BE2C (cell line): ENCODE measurements around the gene DCLK2.

Source experiments
- DNase-seq: peaks from one replicate; pipeline ENCODE4 v3.0.0-alpha.2; 2020
- H3K27me3 ChIP-seq: fragments of 250-450 bp; sonication (Bioruptor Pico); 2 replicates; pipeline ENCODE4 v1.5.1; 2020; ENCODE audit warnings: mild to moderate bottlenecking
- H3K36me3 ChIP-seq: fragments of 250-450 bp; sonication (Bioruptor Pico); 2 replicates; pipeline ENCODE4 v1.5.1; 2020; ENCODE audit warnings: mild to moderate bottlenecking
- H3K4me1 ChIP-seq: fragments of 250-450 bp; sonication (Bioruptor Pico); 2 replicates; pipeline ENCODE4 v1.5.1; 2020
- H3K4me3 ChIP-seq: 2 replicates; pipeline ENCODE4 v1.5.1; 2011; ENCODE audit warnings: low read depth, low read length
- H3K9me3 ChIP-seq: fragments of 250-450 bp; sonication (Bioruptor Pico); 2 replicates; pipeline ENCODE4 v1.5.1; 2020
- CTCF ChIP-seq: IDR thresholded peaks from 2 replicates; pipeline ENCODE4 v1.5.1; 2012; ENCODE audit warnings: mild to moderate bottlenecking, low read depth, low read length

Gene DCLK2

GRCh38 chr4:150135134-150135772, 57.0 kb downstream of the DCLK2 start:
- Histone ChIP-seq H3K4me3 (no peak overlapping the region), H3K27me3 (no peaks in the 10 kb centered on the region), H3K4me1 (no peaks in the 10 kb centered on the region), H3K9me3 (no peaks in the 10 kb centered on the region), H3K36me3 (no peaks in the 10 kb centered on the region; the same call in 1 of the 2 replicates)
- TF ChIP-seq CTCF: no peak
- no peak for DNase-seq

GRCh38 chr4:150136036-150136435, 57.8 kb downstream of the DCLK2 start:
- H3K36me3 ChIP-seq: no peaks in the 10 kb centered on the region; the same call in 1 of the 2 replicates
- no peaks in the 10 kb centered on the region for H3K4me1 ChIP-seq
- no peaks in the 10 kb centered on the region for H3K27me3 ChIP-seq
- H3K9me3 ChIP-seq: no peaks in the 10 kb centered on the region
- no peak for DNase-seq
- no peak for TF ChIP-seq CTCF
- no peak overlapping the region for H3K4me3 ChIP-seq

GRCh38 chr4:150136481-150136880, 58.2 kb downstream of the DCLK2 start:
- Histone ChIP-seq H3K4me3 (no peak overlapping the region), H3K27me3 (no peaks in the 10 kb centered on the region), H3K9me3 (no peaks in the 10 kb centered on the region), H3K4me1 (no peaks in the 10 kb centered on the region), H3K36me3 (no peaks in the 10 kb centered on the region; the same call in 1 of the 2 replicates)
- TF ChIP-seq CTCF: no peak
- no peak for DNase-seq

GRCh38 chr4:150139297-150139865, 61.1 kb downstream of the DCLK2 start:
- DNase-seq: no peak
- TF ChIP-seq CTCF: no peak
- Histone ChIP-seq H3K27me3 (no peaks in the 10 kb centered on the region), H3K36me3 (no peaks in the 10 kb centered on the region; the same call in 1 of the 2 replicates), H3K9me3 (no peaks in the 10 kb centered on the region), H3K4me3 (no peak overlapping the region), H3K4me1 (no peaks in the 10 kb centered on the region)

- no peaks in the 10 kb centered on the region; the same call in 1 of the 2 replicates for H3K36me3 ChIP-seq
- no peak for DNase-seq
- no peaks in the 10 kb centered on the region for H3K27me3 ChIP-seq
- no peaks in the 10 kb centered on the region for H3K9me3 ChIP-seq
- TF ChIP-seq CTCF: no peak
- no peak overlapping the region for H3K4me3 ChIP-seq
- no peaks in the 10 kb centered on the region for H3K4me1 ChIP-seq
Measured at GRCh38 chr4:150140774-150141400, 62.6 kb downstream of the DCLK2 start.

GRCh38 chr4:150141756-150142155, 63.5 kb downstream of the DCLK2 start:
- Histone ChIP-seq H3K4me1 (no peaks in the 10 kb centered on the region), H3K36me3 (no peaks in the 10 kb centered on the region), H3K27me3 (no peaks in the 10 kb centered on the region), H3K9me3 (no peaks in the 10 kb centered on the region), H3K4me3 (no peak overlapping the region)
- no peak for TF ChIP-seq CTCF
- DNase-seq: no peak
